Gastroesophageal sphincter (tissue), 3 donors: ENCODE data around the gene VIPR1.

Experiments used
- EP300 ChIP-seq: sonication (generic); formaldehyde crosslinking; IDR thresholded peaks from one replicate; pipeline ENCODE4 v1.6.1; 2017; ENCODE audit warnings: antibody characterized with exemption, mild to moderate bottlenecking
- POLR2A ChIP-seq, 2 donors: fragments of 450-650 bp; IDR thresholded peaks; one replicate each; pipeline ENCODE4 v1.6.1; 2017; ENCODE audit warnings: antibody characterized with exemption in 2 of 2, mild to moderate bottlenecking in 2 of 2, moderate library complexity in 1 of 2
- TF ChIP-seq, protein P1 (sequence below), 4 experiments: fragments of 200-600 bp in 2 of 4; fragments of 450-650 bp in 2 of 4; sonication (generic) in 1 of 4; IDR thresholded peaks; one replicate each; pipeline ENCODE4 v1.5.1; 2017 to 2019; ENCODE audit warnings: antibody characterized with exemption in 4 of 4, mild to moderate bottlenecking in 2 of 4, moderate library complexity in 2 of 4

DNA sequence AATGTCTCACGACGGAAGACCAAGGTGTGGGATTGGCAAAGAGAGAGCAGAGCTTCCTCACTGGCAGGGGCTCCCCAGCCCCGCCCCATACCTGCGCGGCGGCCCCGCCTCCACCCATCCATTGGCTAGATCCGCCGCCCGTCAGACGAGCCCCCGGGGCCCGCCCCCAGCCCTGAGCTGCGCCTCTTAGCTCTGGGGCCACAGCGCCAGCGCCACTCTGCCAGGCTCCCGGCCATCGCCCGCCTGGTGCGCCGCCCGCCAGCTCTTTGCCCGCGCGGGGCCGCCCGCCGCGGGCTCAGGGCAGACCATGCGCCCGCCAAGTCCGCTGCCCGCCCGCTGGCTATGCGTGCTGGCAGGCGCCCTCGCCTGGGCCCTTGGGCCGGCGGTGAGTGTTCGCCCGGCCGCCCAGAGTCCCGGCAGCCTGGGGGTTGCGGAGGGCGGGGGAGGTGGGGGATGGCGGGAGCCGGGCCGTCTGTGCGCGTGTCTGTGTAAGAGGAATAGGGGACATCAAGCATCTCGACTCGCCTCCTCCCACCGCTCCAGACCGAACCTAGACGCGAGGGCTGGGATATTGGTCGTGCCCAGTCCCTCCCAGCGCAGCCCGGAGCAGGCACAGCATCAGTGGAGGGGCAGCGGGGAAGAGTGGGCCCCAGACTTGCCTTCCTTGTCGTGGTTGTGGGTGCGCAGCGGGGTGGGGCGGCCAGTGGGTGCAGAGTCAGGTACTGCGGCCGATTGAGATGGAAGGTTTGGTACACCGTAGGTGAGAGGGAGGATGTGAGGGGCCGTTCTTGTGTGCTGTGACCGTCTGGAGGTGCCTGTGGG is at the start of gene VIPR1:
- TF ChIP-seq EP300 (no peak), POLR2A (IDR thresholded peaks at IDR 0.05) (peak in 1 of 2 donors; percentile 21)
- TF ChIP-seq, protein P1, sequence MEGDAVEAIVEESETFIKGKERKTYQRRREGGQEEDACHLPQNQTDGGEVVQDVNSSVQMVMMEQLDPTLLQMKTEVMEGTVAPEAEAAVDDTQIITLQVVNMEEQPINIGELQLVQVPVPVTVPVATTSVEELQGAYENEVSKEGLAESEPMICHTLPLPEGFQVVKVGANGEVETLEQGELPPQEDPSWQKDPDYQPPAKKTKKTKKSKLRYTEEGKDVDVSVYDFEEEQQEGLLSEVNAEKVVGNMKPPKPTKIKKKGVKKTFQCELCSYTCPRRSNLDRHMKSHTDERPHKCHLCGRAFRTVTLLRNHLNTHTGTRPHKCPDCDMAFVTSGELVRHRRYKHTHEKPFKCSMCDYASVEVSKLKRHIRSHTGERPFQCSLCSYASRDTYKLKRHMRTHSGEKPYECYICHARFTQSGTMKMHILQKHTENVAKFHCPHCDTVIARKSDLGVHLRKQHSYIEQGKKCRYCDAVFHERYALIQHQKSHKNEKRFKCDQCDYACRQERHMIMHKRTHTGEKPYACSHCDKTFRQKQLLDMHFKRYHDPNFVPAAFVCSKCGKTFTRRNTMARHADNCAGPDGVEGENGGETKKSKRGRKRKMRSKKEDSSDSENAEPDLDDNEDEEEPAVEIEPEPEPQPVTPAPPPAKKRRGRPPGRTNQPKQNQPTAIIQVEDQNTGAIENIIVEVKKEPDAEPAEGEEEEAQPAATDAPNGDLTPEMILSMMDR (IDR thresholded peaks at IDR 0.05), result no peak
